ENCODE measurements around the gene NRDC.

DNA sequence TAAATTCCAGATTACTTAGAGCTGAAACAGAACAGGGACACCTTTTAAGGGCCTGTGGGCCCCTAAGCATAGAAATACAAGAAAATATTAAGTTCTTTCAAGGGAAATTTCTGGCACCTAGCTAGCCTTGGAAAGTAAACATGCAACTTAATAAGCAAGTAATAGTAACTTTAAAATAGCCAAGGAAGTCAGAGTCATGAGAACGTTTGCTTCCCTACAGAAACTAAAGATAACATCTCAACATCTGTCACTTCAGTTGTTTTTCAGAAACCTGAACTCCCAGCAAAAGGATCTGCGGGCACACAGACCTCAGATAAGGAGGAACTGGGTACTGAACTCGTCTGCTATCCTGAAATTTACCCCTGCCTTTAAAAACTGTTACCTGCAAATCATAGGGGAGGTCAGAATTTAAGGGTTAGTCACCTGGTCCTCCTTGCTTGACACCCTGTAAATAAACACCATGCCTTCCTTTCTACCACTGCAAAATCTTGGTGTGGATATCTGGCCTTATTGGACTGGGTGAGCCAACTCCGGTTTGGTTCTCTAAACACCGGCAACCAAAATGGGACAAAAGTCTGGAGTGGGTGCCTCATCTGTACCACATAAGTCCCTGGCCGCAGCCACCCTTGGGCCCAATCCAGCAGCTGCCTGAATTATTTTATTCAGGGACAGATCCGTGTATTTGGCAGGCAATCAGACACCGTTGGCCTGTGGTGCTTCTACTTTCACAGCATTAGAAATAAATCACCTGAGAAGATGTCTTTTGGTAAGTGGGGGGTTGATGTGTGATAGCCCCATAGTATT, 27.9 kb downstream of the NRDC start:
- TF ChIP-seq EZH2 (IDR thresholded peaks at IDR 0.05) (no peak), POLR2AphosphoS5 (IDR thresholded peaks at IDR 0.05; ENCODE audit: borderline replicate concordance, low read depth, low read length) (no peak)

Measured in SK-N-MC (cell line).